Neural progenitor cell (in vitro differentiated cells): Measurements from ENCODE around the gene GATC. TPM values are rescaled to one million over a fixed set of nuclear protein-coding genes. Genes with fewer than 3 reads are reported as not detected.
A peak's percentile ranks its signal among the peaks of the same experiment; 100 is the strongest.

Experiments
- DNase-seq: peaks from one replicate; pipeline ENCODE4 v3.0.0-alpha.2; 2016; ENCODE audit warnings: low spot score
- H2AFZ ChIP-seq: fragments of 200-600 bp; sonication (generic); replicated peaks from 2 replicates; pipeline ENCODE4 v1.6.1; 2016; ENCODE audit warnings: antibody characterized with exemption
- H3F3A ChIP-seq: fragments of 200-600 bp; sonication (generic); 2 replicates; pipeline ENCODE4 v1.6.1; 2016; ENCODE audit warnings: antibody characterized with exemption, low read depth
- H3K27ac ChIP-seq: fragments of 200-600 bp; sonication (generic); 2 replicates; pipeline ENCODE4 v1.5.1; 2016; ENCODE audit warnings: mild to moderate bottlenecking
- H3K27me3 ChIP-seq: fragments of 200-600 bp; sonication (generic); 2 replicates; pipeline ENCODE4 v1.6.1; 2016; ENCODE audit warnings: mild to moderate bottlenecking, moderate library complexity
- H3K36me3 ChIP-seq: fragments of 200-600 bp; sonication (generic); 2 replicates; pipeline ENCODE4 v1.5.1; 2016
- H3K4me1 ChIP-seq: fragments of 200-600 bp; sonication (generic); 2 replicates; pipeline ENCODE4 v1.6.1; 2016; ENCODE audit warnings: mixed run types
- H3K4me2 ChIP-seq: fragments of 200-600 bp; sonication (generic); 2 replicates; pipeline ENCODE4 v1.6.1; 2016
- H3K4me3 ChIP-seq: fragments of 200-600 bp; sonication (generic); 2 replicates; pipeline ENCODE4 v1.5.1; 2016
- H3K79me2 ChIP-seq: fragments of 200-600 bp; sonication (generic); 2 replicates; pipeline ENCODE4 v1.6.1; 2016; ENCODE audit warnings: low read depth
- H3K9ac ChIP-seq: fragments of 200-600 bp; sonication (generic); 2 replicates; pipeline ENCODE4 v1.6.1; 2016
- H3K9me3 ChIP-seq: fragments of 200-600 bp; sonication (generic); 2 replicates; pipeline ENCODE4 v1.5.1; 2016; ENCODE audit warnings: low read depth
- H4K20me1 ChIP-seq: fragments of 200-600 bp; sonication (generic); 2 replicates; pipeline ENCODE4 v1.6.1; 2016; ENCODE audit warnings: low read depth
- H3K27ac Mint-ChIP-seq: 3 replicates; pipeline ENCODE4 v1.8.0; 2021; ENCODE audit warnings: mixed read lengths
- H3K27me3 Mint-ChIP-seq: 2 replicates; pipeline ENCODE4 v1.8.0; 2022; ENCODE audit warnings: low read depth, mild to moderate bottlenecking, inconsistent platforms, moderate library complexity, mixed read lengths; ENCODE audit not compliant: insufficient read depth
- H3K36me3 Mint-ChIP-seq: 3 replicates; pipeline ENCODE4 v1.8.0; 2021; ENCODE audit warnings: mixed read lengths
- H3K4me1 Mint-ChIP-seq: 3 replicates; pipeline ENCODE4 v1.8.0; 2021; ENCODE audit warnings: mixed read lengths
- H3K4me3 Mint-ChIP-seq: 3 replicates; pipeline ENCODE4 v1.8.0; 2021; ENCODE audit warnings: mild to moderate bottlenecking, moderate library complexity, mixed read lengths
- H3K9me3 Mint-ChIP-seq: 3 replicates; pipeline ENCODE4 v1.8.0; 2020; ENCODE audit warnings: mixed read lengths
- CTCF ChIP-seq: fragments of 200-600 bp; sonication (generic); IDR thresholded peaks from 2 replicates; pipeline ENCODE4 v1.5.1; 2017; ENCODE audit warnings: antibody characterized with exemption, mild to moderate bottlenecking
- EZH2 ChIP-seq: fragments of 200-600 bp; sonication (generic); IDR thresholded peaks from 2 replicates; pipeline ENCODE4 v1.6.1; 2017; ENCODE audit warnings: antibody characterized with exemption, mild to moderate bottlenecking, moderate library complexity
- EZH2phosphoT487 ChIP-seq: fragments of 200-600 bp; sonication (generic); IDR thresholded peaks from 2 replicates; pipeline ENCODE4 v1.6.1; 2017; ENCODE audit warnings: antibody characterized with exemption
- total RNA-seq: library from RNA; depleted of rRNA; stranded (reverse); fragments of >200 nt; gene quantifications from 2 replicates; pipeline ENCODE4 v1.2.3, GENCODE V29; 2015; ENCODE audit warnings: low replicate concordance

The GATC gene
- total RNA-seq, 1 donor from 2014 or later: 29.1 TPM

- H3K79me2 ChIP-seq: no peaks in the 10 kb centered on the region
- no peaks in the 10 kb centered on the region for H4K20me1 ChIP-seq
- no peaks in the 10 kb centered on the region for H3K9me3 ChIP-seq
- Mint-ChIP-seq H3K9me3 (no peaks in the 10 kb centered on the region), H3K27ac (peak overlapping the region; percentile 99), H3K27me3 (peaks cover 23% of the 10 kb centered on the region), H3K36me3 (no peaks in the 10 kb centered on the region), H3K4me3 (peak overlapping the region; percentile 74), H3K4me1 (peaks cover 59% of the 10 kb centered on the region)
- peaks cover 39% of the 10 kb centered on the region for H3F3A ChIP-seq
- no peaks in the 10 kb centered on the region for H3K36me3 ChIP-seq
- H3K27me3 ChIP-seq: no peaks in the 10 kb centered on the region
- TF ChIP-seq CTCF: no peak
- no peak for TF ChIP-seq EZH2phosphoT487
- TF ChIP-seq EZH2: no peak
- no peak overlapping the region for H3K9ac ChIP-seq
- no peak overlapping the region for H2AFZ ChIP-seq
- H3K4me2 ChIP-seq: peak overlapping the region; percentile 72
- DNase-seq: peak; percentile 59
- H3K27ac ChIP-seq: peak overlapping the region; percentile 47
- H3K4me1 ChIP-seq: peaks cover 37% of the 10 kb centered on the region
- peak overlapping the region; percentile 2 for H3K4me3 ChIP-seq
Measured at GRCh38 chr12:120402217-120402616, 44.0 kb upstream of the GATC start.

GRCh38 chr12:120403869-120404268 is 42.4 kb upstream of the GATC start:
- Mint-ChIP-seq H3K27ac (peak overlapping the region; percentile 87), H3K9me3 (no peaks in the 10 kb centered on the region), H3K4me3 (no peak overlapping the region), H3K27me3 (peaks cover 21% of the 10 kb centered on the region), H3K36me3 (no peaks in the 10 kb centered on the region), H3K4me1 (peaks cover 51% of the 10 kb centered on the region)
- TF ChIP-seq CTCF (no peak), EZH2 (no peak), EZH2phosphoT487 (no peak)
- H2AFZ ChIP-seq: no peak overlapping the region
- H3K36me3 ChIP-seq: no peaks in the 10 kb centered on the region
- no peak overlapping the region for H3K4me2 ChIP-seq
- no peak overlapping the region for H3K9ac ChIP-seq
- no peak overlapping the region for H3K27ac ChIP-seq
- H3K27me3 ChIP-seq: no peaks in the 10 kb centered on the region
- DNase-seq: no peak
- H3K4me3 ChIP-seq: no peak overlapping the region
- no peaks in the 10 kb centered on the region for H4K20me1 ChIP-seq
- H3F3A ChIP-seq: peaks cover 32% of the 10 kb centered on the region
- no peaks in the 10 kb centered on the region for H3K79me2 ChIP-seq
- H3K9me3 ChIP-seq: no peaks in the 10 kb centered on the region
- H3K4me1 ChIP-seq: peaks cover 22% of the 10 kb centered on the region

DNA sequence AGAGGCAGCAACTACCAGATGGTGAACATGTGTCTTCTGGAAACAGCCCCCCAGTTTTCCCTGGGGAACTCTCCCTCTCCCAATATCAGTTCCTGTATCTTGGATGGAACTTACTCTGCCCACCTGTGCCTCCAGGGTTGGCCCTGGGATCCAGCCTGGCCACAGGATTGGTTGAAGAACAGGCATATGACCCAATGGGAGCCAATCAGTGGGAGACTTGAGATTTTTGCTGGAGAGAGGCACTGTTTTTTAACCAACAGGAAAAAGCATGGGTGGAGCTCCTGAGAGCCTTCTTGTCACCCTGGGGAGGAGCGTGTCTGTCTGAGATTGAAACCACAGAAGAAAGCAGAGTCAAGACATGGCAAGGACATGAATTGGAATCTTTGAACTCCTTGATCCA is 42.0 kb upstream of the GATC start:
- H3K4me3 ChIP-seq: no peak overlapping the region
- no peaks in the 10 kb centered on the region for H3K36me3 Mint-ChIP-seq
- DNase-seq: no peak

More for the DNA sequence above, 42.0 kb upstream of the GATC start:
- Histone ChIP-seq H3K4me1 (peaks cover 18% of the 10 kb centered on the region), H2AFZ (no peak overlapping the region), H3K27me3 (no peaks in the 10 kb centered on the region), H3K9ac (no peak overlapping the region), H3F3A (peaks cover 32% of the 10 kb centered on the region), H3K27ac (no peak overlapping the region), H3K36me3 (no peaks in the 10 kb centered on the region), H4K20me1 (no peaks in the 10 kb centered on the region), H3K4me2 (no peak overlapping the region), H3K79me2 (no peaks in the 10 kb centered on the region), H3K9me3 (no peaks in the 10 kb centered on the region)
- peak overlapping the region; percentile 58 for H3K27ac Mint-ChIP-seq
- H3K4me3 Mint-ChIP-seq: peak overlapping the region; percentile 64
- peaks cover 21% of the 10 kb centered on the region for H3K27me3 Mint-ChIP-seq
- H3K4me1 Mint-ChIP-seq: peaks cover 47% of the 10 kb centered on the region
- no peaks in the 10 kb centered on the region for H3K9me3 Mint-ChIP-seq
- TF ChIP-seq EZH2: no peak
- TF ChIP-seq EZH2phosphoT487: no peak
- TF ChIP-seq CTCF: no peak
